ENCODE data around the gene POMGNT2. TPM values are rescaled to one million over a fixed set of nuclear protein-coding genes. Genes with fewer than 3 reads are reported as not detected.
"Not testable (repeated sequence)": the region's sequence is repeated elsewhere in the genome, so short reads cannot be mapped to it uniquely, and the experiment has no call there.

The POMGNT2 gene
- total RNA-seq, 1 experiment from 2014 or later = 24.6 TPM

- peak; percentile 90 for DNase-seq (ENCODE audit: low spot score)
- in situ Hi-C loops (cut with HindIII; ENCODE audit: low sequenced_read_pairs) = no loop called here
Measured at GRCh38 chr3:43080726-43081568, 24.9 kb downstream of the POMGNT2 start.

GRCh38 chr3:43079536-43080332, 26.1 kb downstream of the POMGNT2 start:
- in situ Hi-C loops (cut with HindIII; ENCODE audit: low sequenced_read_pairs) = no loop called here
- DNase-seq (ENCODE audit: low spot score) = no peak

GRCh38 chr3:43077707-43078106, 28.2 kb downstream of the POMGNT2 start:
- in situ Hi-C loops (cut with HindIII; ENCODE audit: low sequenced_read_pairs) = no loop called here

GRCh38 chr3:43077261-43077660, 28.6 kb downstream of the POMGNT2 start:
- DNase-seq (ENCODE audit: low spot score) = no peak
- in situ Hi-C loops (cut with HindIII; ENCODE audit: low sequenced_read_pairs) = no loop called here

More at GRCh38 chr3:43077707-43078106, 28.2 kb downstream of the POMGNT2 start:
- DNase-seq (ENCODE audit: low spot score) = no peak

DNA sequence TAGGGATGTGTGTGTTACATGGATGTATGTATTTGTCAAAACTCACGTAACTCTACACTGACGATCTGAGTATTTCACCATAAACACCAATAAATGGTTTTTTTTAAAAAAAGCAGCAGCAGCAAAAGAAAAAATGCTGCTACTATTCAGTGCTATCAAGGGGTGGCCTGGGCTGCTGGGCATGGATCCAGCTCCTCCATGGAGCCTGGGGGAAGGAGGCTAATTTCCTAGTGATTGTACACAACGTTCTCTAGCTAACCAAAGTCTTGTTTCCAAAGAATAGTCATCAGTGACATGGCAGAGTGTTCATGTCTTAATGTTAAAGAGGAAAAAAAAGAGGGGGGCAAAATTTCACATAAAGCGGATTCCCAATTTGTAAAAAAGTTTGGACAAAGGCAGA, 29.0 kb downstream of the POMGNT2 start:
- in situ Hi-C loops (cut with HindIII; ENCODE audit: low sequenced_read_pairs) = no loop called here
- peak; percentile 41 for DNase-seq (ENCODE audit: low spot score)

DNA sequence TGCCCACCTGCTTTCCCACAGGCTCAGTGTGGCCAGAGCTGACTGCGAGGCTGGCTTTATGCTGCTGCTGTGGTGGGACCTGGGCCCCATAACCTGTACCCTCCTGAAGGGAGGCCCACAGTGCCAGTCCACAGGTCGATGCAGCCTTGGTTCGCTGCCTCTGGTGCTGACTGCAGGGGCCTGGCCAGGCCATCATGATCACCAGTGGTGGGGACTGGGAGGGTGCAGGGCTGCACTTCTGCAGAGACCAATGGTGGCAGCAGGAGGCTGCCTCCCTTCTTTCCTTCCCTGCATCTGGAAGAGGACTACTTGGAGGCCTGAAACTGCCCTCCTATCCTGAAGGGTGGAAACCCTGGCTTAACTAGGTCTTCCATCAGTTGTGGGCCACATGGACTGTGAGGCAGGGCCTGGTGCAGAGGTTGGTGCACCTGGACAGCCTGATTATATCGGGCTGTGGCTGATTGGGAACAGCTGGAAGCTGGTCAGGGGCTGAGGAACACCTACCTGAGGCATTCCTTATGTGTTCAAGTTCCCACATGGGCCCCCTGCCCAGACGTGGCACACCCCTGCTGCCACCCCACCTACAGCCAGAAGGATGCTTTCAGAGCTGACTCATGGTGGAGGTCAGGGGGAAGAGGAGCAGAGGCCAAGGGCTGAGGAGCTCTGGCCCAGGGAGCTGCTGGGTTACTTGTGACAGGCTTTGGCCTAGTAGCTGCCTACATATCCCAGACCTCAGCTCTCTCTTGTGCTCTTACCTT, 29.8 kb downstream of the POMGNT2 start:
- no peak for DNase-seq (ENCODE audit: low spot score)
- in situ Hi-C loops (cut with HindIII; ENCODE audit: low sequenced_read_pairs) = no loop called here

GRCh38 chr3:43074901-43075689, 30.8 kb downstream of the POMGNT2 start:
- in situ Hi-C loops (cut with HindIII; ENCODE audit: low sequenced_read_pairs) = no loop called here

GRCh38 chr3:43074482-43074881, 31.4 kb downstream of the POMGNT2 start:
- no peak for DNase-seq (ENCODE audit: low spot score)
- in situ Hi-C loops (cut with HindIII; ENCODE audit: low sequenced_read_pairs) = no loop called here

More at GRCh38 chr3:43074901-43075689, 30.8 kb downstream of the POMGNT2 start:
- no peak for DNase-seq (ENCODE audit: low spot score)

GRCh38 chr3:43073836-43074220, 32.1 kb downstream of the POMGNT2 start:
- DNase-seq (ENCODE audit: low spot score) = no peak
- in situ Hi-C loops (cut with HindIII; ENCODE audit: low sequenced_read_pairs) = no loop called here

GRCh38 chr3:43073116-43073835, 32.6 kb downstream of the POMGNT2 start:
- DNase-seq (ENCODE audit: low spot score) = no peak
- in situ Hi-C loops (cut with HindIII; ENCODE audit: low sequenced_read_pairs) = no loop called here

DNA sequence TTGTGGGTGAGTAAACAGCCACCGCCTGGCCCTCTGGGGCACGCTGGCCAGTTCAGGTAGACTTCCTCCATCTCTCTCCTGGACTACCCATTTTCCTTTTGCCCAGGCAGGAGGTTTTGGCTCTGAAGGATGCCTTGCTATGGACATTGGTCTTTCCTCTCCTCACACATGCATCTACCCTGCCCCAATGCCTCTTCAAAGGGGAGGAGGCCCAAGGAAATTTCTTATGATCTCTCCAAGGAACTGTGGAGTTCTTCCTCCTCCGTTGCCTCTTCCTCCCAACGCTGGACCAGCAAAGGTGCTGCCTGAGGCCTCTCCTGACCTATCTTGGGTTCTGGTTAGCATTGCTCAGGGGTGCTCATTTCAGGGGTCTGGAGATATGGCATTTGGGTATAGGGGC, 33.5 kb downstream of the POMGNT2 start:
- DNase-seq (ENCODE audit: low spot score) = no peak
- in situ Hi-C loops (cut with HindIII; ENCODE audit: low sequenced_read_pairs) = no loop called here

GRCh38 chr3:43071313-43071893, 34.5 kb downstream of the POMGNT2 start:
- in situ Hi-C loops (cut with HindIII; ENCODE audit: low sequenced_read_pairs) = no loop called here
- no peak for DNase-seq (ENCODE audit: low spot score)

GRCh38 chr3:43070670-43071069, 35.2 kb downstream of the POMGNT2 start:
- DNase-seq (ENCODE audit: low spot score); in situ Hi-C loops (cut with HindIII; ENCODE audit: low sequenced_read_pairs): not testable (repeated sequence)

DNA sequence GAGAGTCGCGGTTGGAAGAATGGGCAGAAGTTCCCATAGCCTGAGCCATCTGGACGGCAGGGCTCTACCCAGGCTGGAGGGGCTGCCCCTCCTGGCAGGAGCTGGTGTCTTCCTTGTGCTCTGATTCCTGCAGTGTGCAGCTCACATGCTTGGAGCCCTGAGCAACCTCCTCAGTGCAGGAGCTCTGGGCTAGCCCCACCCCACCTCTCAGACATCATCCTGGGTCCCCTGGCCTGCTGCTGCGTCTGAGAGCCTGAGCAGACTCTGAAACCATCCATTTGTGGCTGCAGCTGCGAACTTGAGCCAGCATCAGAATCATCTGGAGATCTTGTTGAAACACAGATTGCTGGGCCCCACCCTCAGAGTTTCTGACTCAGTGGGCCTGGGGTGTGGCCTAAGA, 42.8 kb downstream of the POMGNT2 start:
- in situ Hi-C loops (cut with HindIII; ENCODE audit: low sequenced_read_pairs) = no loop called here
- no peak for DNase-seq (ENCODE audit: low spot score)

GRCh38 chr3:43062564-43063040, 43.3 kb downstream of the POMGNT2 start:
- in situ Hi-C loops (cut with HindIII; ENCODE audit: low sequenced_read_pairs) = no loop called here
- DNase-seq (ENCODE audit: low spot score) = no peak

DNA sequence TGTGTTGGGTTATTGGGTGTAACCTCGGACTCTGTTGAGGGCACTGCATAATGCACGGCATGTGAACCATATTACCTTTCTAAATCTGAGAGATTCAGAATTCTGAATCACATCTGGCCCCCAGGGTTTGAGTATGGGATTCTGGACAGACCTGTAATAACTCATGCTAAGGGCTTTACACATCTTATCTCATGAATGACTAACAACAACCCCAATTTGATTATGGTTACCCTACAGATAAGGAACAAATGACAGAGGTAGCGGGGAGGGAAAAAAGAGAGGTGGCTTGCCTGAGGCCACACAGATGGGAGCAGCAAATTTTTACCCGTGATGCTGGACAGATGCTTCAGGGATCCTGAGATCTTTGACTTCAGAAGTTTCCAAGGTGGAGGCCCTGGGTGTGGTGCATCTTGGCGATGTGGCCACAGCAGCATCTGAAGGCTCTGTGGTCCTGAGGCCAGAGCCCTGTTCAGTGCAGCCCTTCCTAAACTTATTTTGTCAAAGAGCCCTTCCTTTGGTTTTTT, 43.8 kb downstream of the POMGNT2 start:
- in situ Hi-C loops (cut with HindIII; ENCODE audit: low sequenced_read_pairs) = no loop called here
- DNase-seq (ENCODE audit: low spot score) = no peak

- no peak for DNase-seq (ENCODE audit: low spot score)
- in situ Hi-C loops (cut with HindIII; ENCODE audit: low sequenced_read_pairs) = no loop called here
Measured at GRCh38 chr3:43061101-43061895, 44.6 kb downstream of the POMGNT2 start.
